PC-9 (cell line): ENCODE data around the gene TMEM45B. TPM values are rescaled to one million over a fixed set of nuclear protein-coding genes. Genes with fewer than 3 reads are reported as not detected.

Experiments used
- BruUV-seq: library from RNA; stranded (reverse); fragments of 400-500 nt; replicated peaks from 2 replicates; lab custom pipeline; 2021; lab: Mats Ljungman, UMichigan
- CTCF ChIA-PET: fragments of 300-600 bp; sonication (Branson Sonifier 250); formaldehyde crosslinking; loops from one replicate; lab custom pipeline; 2022; ENCODE audit warnings: antibody characterized with exemption; lab: Charles Lee
- POLR2A ChIA-PET: fragments of 300-600 bp; sonication (Branson Sonifier 250); formaldehyde crosslinking; loops from one replicate; lab custom pipeline; 2022; ENCODE audit warnings: antibody characterized with exemption; ENCODE audit not compliant: unreplicated experiment; lab: Charles Lee
- DNase-seq, 2 experiments: peaks; one replicate each; pipeline versions ENCODE4 v3.0.0 to v3.0.0-alpha.2; 2015 to 2022; ENCODE audit warnings: mixed read lengths in 1 of 2
- H2AFZ ChIP-seq: fragments of 200-600 bp; sonication (generic); 2 replicates; pipeline ENCODE4 v1.8.1; 2017; ENCODE audit warnings: antibody characterized with exemption
- H3F3A ChIP-seq: fragments of 200-600 bp; sonication (generic); 2 replicates; pipeline ENCODE4 v1.8.1; 2017; ENCODE audit warnings: antibody characterized with exemption, mild to moderate bottlenecking, low read depth; ENCODE audit not compliant: insufficient read depth
- H3K27ac ChIP-seq: fragments of 200-600 bp; sonication (generic); 2 replicates; pipeline ENCODE4 v1.6.1; 2016; ENCODE audit warnings: mixed run types
- H3K27me3 ChIP-seq: fragments of 200-600 bp; sonication (generic); 2 replicates; pipeline ENCODE4 v1.6.1; 2016; ENCODE audit warnings: low read depth, mixed run types; ENCODE audit not compliant: insufficient read depth
- H3K36me3 ChIP-seq: fragments of 200-600 bp; sonication (generic); 2 replicates; pipeline ENCODE4 v1.6.1; 2016; ENCODE audit warnings: low read depth, mixed run types
- H3K4me1 ChIP-seq: fragments of 200-600 bp; sonication (generic); replicated peaks from 2 replicates; pipeline ENCODE4 v1.6.1; 2016; ENCODE audit warnings: mixed run types; ENCODE audit not compliant: insufficient read depth
- H3K4me2 ChIP-seq: fragments of 200-600 bp; sonication (generic); 2 replicates; pipeline ENCODE4 v1.6.1; 2017; ENCODE audit warnings: mixed run types
- H3K4me3 ChIP-seq: fragments of 200-600 bp; sonication (generic); 2 replicates; pipeline ENCODE4 v1.6.1; 2016; ENCODE audit warnings: mixed run types
- H3K79me2 ChIP-seq: fragments of 200-600 bp; sonication (generic); 2 replicates; pipeline ENCODE4 v1.6.1; 2017; ENCODE audit warnings: low read depth, mixed run types
- H3K9me2 ChIP-seq: fragments of 200-600 bp; sonication (generic); 2 replicates; pipeline ENCODE4 v1.8.1; 2017; ENCODE audit warnings: mild to moderate bottlenecking; ENCODE audit not compliant: insufficient read depth
- H3K9me3 ChIP-seq: fragments of 200-600 bp; sonication (generic); 2 replicates; pipeline ENCODE4 v1.8.1; 2016; ENCODE audit warnings: low read depth; ENCODE audit not compliant: insufficient read depth
- H4K20me1 ChIP-seq: fragments of 200-600 bp; sonication (generic); 2 replicates; pipeline ENCODE4 v1.8.1; 2017; ENCODE audit not compliant: insufficient read depth
- EZH2 ChIP-seq: fragments of 200-600 bp; sonication (generic); IDR thresholded peaks from 2 replicates; pipeline ENCODE4 v1.8.0; 2017; ENCODE audit warnings: antibody characterized with exemption, low read depth
- intact Hi-C: fragments of 100-400 bp; cut with micrococcal nuclease; formaldehyde crosslinking; loops from one replicate; pipeline ENCODE4 v1.10.0; 2022; ENCODE audit not compliant: unreplicated experiment
- total RNA-seq: library from RNA; stranded (reverse); gene quantifications from 2 replicates; pipeline ENCODE4 v1.2.3, GENCODE V29; 2021
- TF ChIP-seq, protein P1 (sequence below): fragments of 200-600 bp; sonication (generic); conservative IDR thresholded peaks from 2 replicates; pipeline ENCODE4 v1.6.1; 2017; ENCODE audit warnings: mixed run types, antibody characterized with exemption, mild to moderate bottlenecking, moderate library complexity

TMEM45B gene
- total RNA-seq, 1 experiment from 2014 or later, result 13.3 TPM

DNA sequence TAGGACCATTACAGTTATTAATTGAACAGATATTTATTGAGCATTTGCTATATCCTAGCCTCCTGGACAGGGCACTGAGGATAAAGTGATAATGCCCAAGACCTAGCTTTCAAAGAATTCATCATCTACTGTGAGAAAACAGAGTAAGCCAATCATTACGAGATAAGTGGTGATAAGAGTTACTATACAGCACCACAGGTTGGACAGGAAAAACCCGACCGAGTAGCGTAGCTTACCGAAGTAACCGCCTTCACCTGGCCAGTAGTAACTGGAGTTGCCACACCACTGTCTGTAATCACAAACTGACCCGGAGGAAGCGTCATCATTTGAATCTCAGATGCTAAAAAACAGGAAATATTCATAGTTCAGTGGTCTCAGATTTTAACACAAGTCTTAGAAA lies 89.8 kb downstream of the TMEM45B start:
- H3K4me3 ChIP-seq, result no peak overlapping the region
- no peaks in the 10 kb centered on the region for H3K27me3 ChIP-seq
- H3K9me2 ChIP-seq, result no peaks in the 10 kb centered on the region
- H3K36me3 ChIP-seq, result no peaks in the 10 kb centered on the region
- H3K4me2 ChIP-seq, result no peak overlapping the region
- TF ChIP-seq, protein P1, sequence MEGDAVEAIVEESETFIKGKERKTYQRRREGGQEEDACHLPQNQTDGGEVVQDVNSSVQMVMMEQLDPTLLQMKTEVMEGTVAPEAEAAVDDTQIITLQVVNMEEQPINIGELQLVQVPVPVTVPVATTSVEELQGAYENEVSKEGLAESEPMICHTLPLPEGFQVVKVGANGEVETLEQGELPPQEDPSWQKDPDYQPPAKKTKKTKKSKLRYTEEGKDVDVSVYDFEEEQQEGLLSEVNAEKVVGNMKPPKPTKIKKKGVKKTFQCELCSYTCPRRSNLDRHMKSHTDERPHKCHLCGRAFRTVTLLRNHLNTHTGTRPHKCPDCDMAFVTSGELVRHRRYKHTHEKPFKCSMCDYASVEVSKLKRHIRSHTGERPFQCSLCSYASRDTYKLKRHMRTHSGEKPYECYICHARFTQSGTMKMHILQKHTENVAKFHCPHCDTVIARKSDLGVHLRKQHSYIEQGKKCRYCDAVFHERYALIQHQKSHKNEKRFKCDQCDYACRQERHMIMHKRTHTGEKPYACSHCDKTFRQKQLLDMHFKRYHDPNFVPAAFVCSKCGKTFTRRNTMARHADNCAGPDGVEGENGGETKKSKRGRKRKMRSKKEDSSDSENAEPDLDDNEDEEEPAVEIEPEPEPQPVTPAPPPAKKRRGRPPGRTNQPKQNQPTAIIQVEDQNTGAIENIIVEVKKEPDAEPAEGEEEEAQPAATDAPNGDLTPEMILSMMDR, result no peak
- no peak for TF ChIP-seq EZH2
- no peaks in the 10 kb centered on the region for H4K20me1 ChIP-seq
- no peaks in the 10 kb centered on the region for H3F3A ChIP-seq
- DNase-seq, result no peak
- no peak overlapping the region for H2AFZ ChIP-seq
- H3K4me1 ChIP-seq, result no peaks in the 10 kb centered on the region
- intact Hi-C loops, result no loop called here
- BruUV-seq, result no TSS peak
- CTCF ChIA-PET, result no interaction called here
- H3K79me2 ChIP-seq, result no peaks in the 10 kb centered on the region
- POLR2A ChIA-PET, result no interaction called here
- H3K9me3 ChIP-seq, result no peaks in the 10 kb centered on the region
- no peak overlapping the region for H3K27ac ChIP-seq

Other genes starting within 250 kb of the TMEM45B start
- gene NFRKB, start 79.7 kb downstream of the TMEM45B start, total RNA-seq, result 37.8 and 39.2 TPM in 2 replicates
- gene PRDM10, start 187.0 kb downstream of the TMEM45B start, total RNA-seq, result 10.3 and 14.6 TPM in 2 replicates